HG03045 (cell line): ENCODE results near the gene RELA.
"Not testable (repeated sequence)": the region's sequence is repeated elsewhere in the genome, so short reads cannot be mapped to it uniquely, and the experiment has no call there.

Source experiments
- ATAC-seq: cut with Tn5 transposase; IDR thresholded peaks from one replicate; pipeline ENCODE4 v1.9.1; 2021; ENCODE audit warnings: mild to moderate bottlenecking, moderate library complexity; ENCODE audit not compliant: unreplicated experiment

The RELA gene

GRCh38 chr11:65672180-65672860 is 9.6 kb upstream of the RELA start:
- ATAC-seq: no peak

- ATAC-seq: peak; percentile 18
Observed at GRCh38 chr11:65663639-65664200, 1.0 kb upstream of the RELA start.

- ATAC-seq: no peak
Observed at GRCh38 chr11:65662247-65662798, 393 bp downstream of the RELA start.

GRCh38 chr11:65661599-65662246 is 993 bp downstream of the RELA start:
- no peak for ATAC-seq

- not testable (repeated sequence) for ATAC-seq
Observed at GRCh38 chr11:65660908-65661307, 1.8 kb downstream of the RELA start.

GRCh38 chr11:65660038-65660437 is 2.7 kb downstream of the RELA start:
- no peak for ATAC-seq

- ATAC-seq: no peak
Observed at GRCh38 chr11:65658174-65659021, 4.3 kb downstream of the RELA start.

GRCh38 chr11:65657426-65657825 is 5.3 kb downstream of the RELA start:
- no peak for ATAC-seq

- no peak for ATAC-seq
Observed at GRCh38 chr11:65655570-65656332, 7.0 kb downstream of the RELA start.

- ATAC-seq: no peak
Observed at GRCh38 chr11:65654375-65655349, 8.1 kb downstream of the RELA start.

- ATAC-seq: peak; percentile 11
Observed at GRCh38 chr11:65653229-65654225, 9.2 kb downstream of the RELA start.

GRCh38 chr11:65652511-65653228 is 10.0 kb downstream of the RELA start:
- peak; percentile 67 for ATAC-seq

GRCh38 chr11:65651589-65652510 is 10.9 kb downstream of the RELA start:
- no peak for ATAC-seq

- no peak for ATAC-seq
Observed at GRCh38 chr11:65651339-65651588, 11.5 kb downstream of the RELA start.

GRCh38 chr11:65650547-65651338 is 12.0 kb downstream of the RELA start:
- ATAC-seq: no peak
